Measurements from ENCODE around the gene GAP43. TPM values are rescaled to one million over a fixed set of nuclear protein-coding genes. Genes with fewer than 3 reads are reported as not detected.

The GAP43 gene
- total and polyA plus RNA-seq, 10 donors = 0.14 to 0.38 (median 0.20) TPM; not detected in 7

- Histone ChIP-seq H3K4me1 (peaks cover 0 to 11% (median 8%) of the 10 kb centered on the region in 6 donors), H3K36me3 (no peaks in the 10 kb centered on the region), H3K9me3 (no peaks in the 10 kb centered on the region), H3K4me3 (no peak overlapping the region), H3K27me3 (replicated peaks in 1 of 7) (peaks cover 0 to 57% (median 28%) of the 10 kb centered on the region in 7 donors), H3K27ac (no peak overlapping the region)
- no peak for TF ChIP-seq POLR2A (IDR thresholded peaks at IDR 0.05)
- 19 to 28% (median 23%) methylated on average over 11 of the region's 11 CpGs for WGBS, 5 donors
- intact Hi-C loops (cut with DNase I; ENCODE audit: low total_unique reads) = no loop called here
- DNase-seq = no peak
Observed at GRCh38 chr3:115624029-115624741, 875 bp downstream of the GAP43 start.

GRCh38 chr3:115624901-115625300 is 1.6 kb downstream of the GAP43 start:
- peaks cover 0 to 62% (median 28%) of the 10 kb centered on the region in 7 donors for H3K27me3 ChIP-seq (replicated peaks in 1 of 7)
- H3K36me3 ChIP-seq = no peaks in the 10 kb centered on the region
- H3K4me3 ChIP-seq = no peak overlapping the region
- TF ChIP-seq CTCF (IDR thresholded peaks at IDR 0.05 in 8 of 11, conservative IDR thresholded peaks at IDR 0.05 in 3 of 11) = no peak
- no peak for TF ChIP-seq POLR2A (IDR thresholded peaks at IDR 0.05)
- no peak for TF ChIP-seq POLR2AphosphoS5 (IDR thresholded peaks at IDR 0.05)
- no peak for DNase-seq
- H3K9me3 ChIP-seq = no peaks in the 10 kb centered on the region
- WGBS, 5 donors = 41 to 55% (median 52%) methylated on average over 5 of the region's 5 CpGs
- intact Hi-C loops (cut with DNase I; ENCODE audit: low total_unique reads) = no loop called here
- no peak overlapping the region for H3K27ac ChIP-seq
- H3K4me1 ChIP-seq = peaks cover 0 to 11% (median 8%) of the 10 kb centered on the region in 6 donors

GRCh38 chr3:115626006-115626409 is 2.7 kb downstream of the GAP43 start:
- Histone ChIP-seq H3K9me3 (no peaks in the 10 kb centered on the region), H3K27ac (no peak overlapping the region), H3K27me3 (replicated peaks in 1 of 7) (peaks cover 0 to 72% (median 28%) of the 10 kb centered on the region in 7 donors), H3K36me3 (no peaks in the 10 kb centered on the region), H3K4me1 (peaks cover 0 to 11% (median 8%) of the 10 kb centered on the region in 6 donors), H3K4me3 (no peak overlapping the region)
- intact Hi-C loops (cut with DNase I; ENCODE audit: low total_unique reads) = no loop called here
- TF ChIP-seq POLR2AphosphoS5 (IDR thresholded peaks at IDR 0.05) (no peak), POLR2A (IDR thresholded peaks at IDR 0.05) (no peak), CTCF (IDR thresholded peaks at IDR 0.05 in 8 of 11, conservative IDR thresholded peaks at IDR 0.05 in 3 of 11) (no peak)
- 16 to 32% (median 23%) methylated on average over 5 of the region's 5 CpGs for WGBS, 5 donors
- no peak for DNase-seq

GRCh38 chr3:115626721-115627120 is 3.4 kb downstream of the GAP43 start:
- Histone ChIP-seq H3K4me3 (no peak overlapping the region), H3K27me3 (replicated peaks in 1 of 7) (peaks cover 0 to 79% (median 28%) of the 10 kb centered on the region in 7 donors), H3K36me3 (no peaks in the 10 kb centered on the region), H3K9me3 (no peaks in the 10 kb centered on the region), H3K27ac (no peak overlapping the region), H3K4me1 (peaks cover 0 to 11% (median 8%) of the 10 kb centered on the region in 6 donors)
- WGBS, 5 donors = 45 to 59% (median 50%) methylated on average over 3 of the region's 3 CpGs
- TF ChIP-seq CTCF (IDR thresholded peaks at IDR 0.05 in 8 of 11, conservative IDR thresholded peaks at IDR 0.05 in 3 of 11) = no peak
- TF ChIP-seq POLR2A (IDR thresholded peaks at IDR 0.05) = no peak
- intact Hi-C loops (cut with DNase I; ENCODE audit: low total_unique reads) = no loop called here
- no peak for DNase-seq
